Gastroesophageal sphincter (tissue), 4 donors: ENCODE measurements around the gene ANKRD45. TPM values are rescaled to one million over a fixed set of nuclear protein-coding genes. Genes with fewer than 3 reads are reported as not detected.
"Not testable (repeated sequence)": the region's sequence is repeated elsewhere in the genome, so short reads cannot be mapped to it uniquely, and the experiment has no call there.

Experiments used
- ATAC-seq: fragments of 150-250 bp; one replicate; pipeline ENCODE4 v1.9.1; 2016; ENCODE audit warnings: mild to moderate bottlenecking, moderate library complexity
- H3K27ac ChIP-seq, 4 donors: fragments of 200-600 bp; sonication (generic) in 3 of 4; 1 replicate in 3 of 4; 2 replicates in 1 of 4; pipeline ENCODE4 v1.5.1; 2016 to 2019
- H3K27me3 ChIP-seq: fragments of 200-600 bp; sonication (generic); one replicate; pipeline ENCODE4 v1.5.1; 2019
- H3K36me3 ChIP-seq, 2 donors: fragments of 200-600 bp; sonication (generic); one replicate each; pipeline ENCODE4 v1.5.1; 2019; ENCODE audit warnings: control low read depth in 1 of 2
- H3K4me1 ChIP-seq, 3 donors: fragments of 200-600 bp; sonication (generic); 1 replicate in 2 of 3; 2 replicates in 1 of 3; pipeline ENCODE4 v1.5.1; 2016 to 2019; ENCODE audit warnings: control low read depth in 2 of 3
- H3K4me3 ChIP-seq, 2 donors: fragments of 200-600 bp; sonication (generic); one replicate each; pipeline ENCODE4 v1.5.1; 2019; ENCODE audit warnings: mild to moderate bottlenecking in 1 of 2, moderate library complexity in 1 of 2
- H3K9me3 ChIP-seq, 3 donors: fragments of 200-600 bp; sonication (generic); one replicate each; pipeline ENCODE4 v1.5.1; 2017 to 2019; ENCODE audit warnings: control low read depth in 2 of 3
- EP300 ChIP-seq: sonication (generic); formaldehyde crosslinking; IDR thresholded peaks from one replicate; pipeline ENCODE4 v1.6.1; 2017; ENCODE audit warnings: antibody characterized with exemption, mild to moderate bottlenecking
- POLR2A ChIP-seq, 2 donors: fragments of 450-650 bp; IDR thresholded peaks; one replicate each; pipeline ENCODE4 v1.6.1; 2017; ENCODE audit warnings: antibody characterized with exemption in 2 of 2, mild to moderate bottlenecking in 2 of 2, moderate library complexity in 1 of 2
- POLR2AphosphoS5 ChIP-seq: sonication (generic); formaldehyde crosslinking; IDR thresholded peaks from one replicate; pipeline ENCODE4 v1.6.1; 2017; ENCODE audit warnings: antibody characterized with exemption
- WGBS, 2 donors: methylation state at CpG; one replicate each; pipeline ENCODE4 v1.1.5; 2018; ENCODE audit warnings: low coverage in 1 of 2; 5-methylcytosine and 5-hydroxymethylcytosine counted together
- total RNA-seq, 4 donors: library from RNA; depleted of rRNA; stranded (reverse); fragments of >200 nt; gene quantifications; one replicate each; pipeline ENCODE4 v1.1.0, GENCODE V29; 2016
- TF ChIP-seq, protein P1 (sequence below), 4 experiments: fragments of 200-600 bp in 2 of 4; fragments of 450-650 bp in 2 of 4; sonication (generic) in 1 of 4; IDR thresholded peaks; one replicate each; pipeline ENCODE4 v1.5.1; 2017 to 2019; ENCODE audit warnings: antibody characterized with exemption in 4 of 4, mild to moderate bottlenecking in 2 of 4, moderate library complexity in 2 of 4

Gene ANKRD45
- total RNA-seq, 4 donors from 2014 or later, result 0.81 to 4.7 (median 1.0) TPM; not detected in 1

- WGBS, 2 donors, result no CpG with 5 or more reads among the region's 4 CpGs
- H3K27me3 ChIP-seq, result no peaks in the 10 kb centered on the region
- no peaks in the 10 kb centered on the region for H3K36me3 ChIP-seq
These were observed 99.2 kb downstream of the ANKRD45 start for GRCh38 chr1:173570370-173571007.

DNA sequence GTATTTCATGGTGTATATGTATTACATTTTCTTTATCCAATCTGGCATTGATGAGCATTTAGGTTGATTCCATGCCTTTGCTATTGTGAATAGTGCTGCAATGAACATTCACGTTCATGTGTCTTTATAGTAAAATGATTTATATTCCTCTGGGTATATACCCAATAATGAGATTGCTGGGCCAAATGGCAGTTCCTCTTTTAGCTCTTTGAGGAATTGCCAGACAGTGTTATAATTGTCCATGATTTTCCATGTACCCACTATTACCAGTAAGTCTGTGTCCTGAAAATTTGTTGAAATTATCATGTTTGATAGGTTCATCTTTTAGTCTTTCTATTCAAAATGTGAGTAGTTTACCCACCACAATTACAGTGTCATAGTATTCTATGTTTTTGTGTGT is 101.2 kb downstream of the ANKRD45 start:
- WGBS, 2 donors, result 67 to 86% methylated on average over 1 of the region's 1 CpG
- no peak for ATAC-seq
- Histone ChIP-seq H3K27me3 (no peaks in the 10 kb centered on the region), H3K4me1 (no peaks in the 10 kb centered on the region), H3K27ac (no peak overlapping the region), H3K9me3 (peaks cover 0 to 8% (median 0%) of the 10 kb centered on the region in 3 donors), H3K4me3 (no peak overlapping the region), H3K36me3 (no peaks in the 10 kb centered on the region)
- TF ChIP-seq EP300 (no peak), POLR2AphosphoS5 (no peak), POLR2A (IDR thresholded peaks at IDR 0.05) (no peak)
- TF ChIP-seq, protein P1, sequence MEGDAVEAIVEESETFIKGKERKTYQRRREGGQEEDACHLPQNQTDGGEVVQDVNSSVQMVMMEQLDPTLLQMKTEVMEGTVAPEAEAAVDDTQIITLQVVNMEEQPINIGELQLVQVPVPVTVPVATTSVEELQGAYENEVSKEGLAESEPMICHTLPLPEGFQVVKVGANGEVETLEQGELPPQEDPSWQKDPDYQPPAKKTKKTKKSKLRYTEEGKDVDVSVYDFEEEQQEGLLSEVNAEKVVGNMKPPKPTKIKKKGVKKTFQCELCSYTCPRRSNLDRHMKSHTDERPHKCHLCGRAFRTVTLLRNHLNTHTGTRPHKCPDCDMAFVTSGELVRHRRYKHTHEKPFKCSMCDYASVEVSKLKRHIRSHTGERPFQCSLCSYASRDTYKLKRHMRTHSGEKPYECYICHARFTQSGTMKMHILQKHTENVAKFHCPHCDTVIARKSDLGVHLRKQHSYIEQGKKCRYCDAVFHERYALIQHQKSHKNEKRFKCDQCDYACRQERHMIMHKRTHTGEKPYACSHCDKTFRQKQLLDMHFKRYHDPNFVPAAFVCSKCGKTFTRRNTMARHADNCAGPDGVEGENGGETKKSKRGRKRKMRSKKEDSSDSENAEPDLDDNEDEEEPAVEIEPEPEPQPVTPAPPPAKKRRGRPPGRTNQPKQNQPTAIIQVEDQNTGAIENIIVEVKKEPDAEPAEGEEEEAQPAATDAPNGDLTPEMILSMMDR (IDR thresholded peaks at IDR 0.05), result no peak

More at GRCh38 chr1:173570370-173571007, 99.2 kb downstream of the ANKRD45 start:
- no peak for TF ChIP-seq POLR2AphosphoS5
- TF ChIP-seq, protein P1 (IDR thresholded peaks at IDR 0.05), result no peak
- TF ChIP-seq POLR2A (IDR thresholded peaks at IDR 0.05), result no peak
- no peak for TF ChIP-seq EP300
- ATAC-seq, result no peak
- Histone ChIP-seq H3K4me1 (no peaks in the 10 kb centered on the region), H3K27ac (no peak overlapping the region), H3K4me3 (no peak overlapping the region), H3K9me3 (peaks cover 0 to 8% (median 0%) of the 10 kb centered on the region in 3 donors)

- not testable (repeated sequence) for H3K27me3 ChIP-seq, H3K4me1 ChIP-seq, H3K4me3 ChIP-seq, H3K36me3 ChIP-seq, H3K9me3 ChIP-seq, ATAC-seq, H3K27ac ChIP-seq
- 75 to 100% methylated on average over 1 of the region's 1 CpG for WGBS, 2 donors
These were observed 105.8 kb downstream of the ANKRD45 start for GRCh38 chr1:173563846-173564245.

DNA sequence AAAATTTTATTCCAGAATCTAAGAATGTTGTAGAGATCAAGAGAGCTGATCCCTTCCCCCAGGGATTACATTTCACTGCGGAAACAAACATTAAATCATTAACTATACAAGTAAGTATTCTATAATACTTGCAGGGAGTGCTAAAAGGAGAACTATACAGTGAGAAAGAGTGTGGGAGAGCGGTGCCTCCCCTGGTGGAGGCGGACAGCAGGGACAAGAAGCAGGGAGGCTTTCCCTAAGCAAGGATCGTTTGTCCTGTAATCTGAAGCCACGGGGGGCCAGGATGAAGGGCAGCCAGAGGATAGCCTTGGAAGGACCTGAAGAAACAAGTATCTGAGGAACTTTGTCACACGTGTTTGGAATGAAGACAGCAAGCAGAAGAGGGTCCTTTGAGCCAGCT is 106.8 kb downstream of the ANKRD45 start:
- no peak overlapping the region for H3K27ac ChIP-seq
- no peaks in the 10 kb centered on the region for H3K36me3 ChIP-seq

GRCh38 chr1:173561263-173561662 is 108.4 kb downstream of the ANKRD45 start:
- Histone ChIP-seq H3K9me3 (peaks cover 0 to 3% (median 0%) of the 10 kb centered on the region in 3 donors), H3K27me3 (no peaks in the 10 kb centered on the region), H3K4me3 (no peak overlapping the region), H3K27ac (no peak overlapping the region), H3K4me1 (no peaks in the 10 kb centered on the region), H3K36me3 (no peaks in the 10 kb centered on the region)
- WGBS, 2 donors, result 71 to 86% methylated on average over 1 of the region's 1 CpG
- ATAC-seq, result no peak
- no peak for TF ChIP-seq POLR2A (IDR thresholded peaks at IDR 0.05)
- no peak for TF ChIP-seq POLR2AphosphoS5
- no peak for TF ChIP-seq EP300
- TF ChIP-seq, protein P1 (IDR thresholded peaks at IDR 0.05), result no peak

More for the DNA sequence above, 106.8 kb downstream of the ANKRD45 start:
- Histone ChIP-seq H3K27me3 (no peaks in the 10 kb centered on the region), H3K4me3 (no peak overlapping the region), H3K9me3 (peaks cover 0 to 8% (median 0%) of the 10 kb centered on the region in 3 donors), H3K4me1 (no peaks in the 10 kb centered on the region)
- 51 to 65% methylated on average over 6 of the region's 6 CpGs for WGBS, 2 donors
- TF ChIP-seq, protein P1 (IDR thresholded peaks at IDR 0.05), result no peak
- TF ChIP-seq EP300, result no peak
- no peak for TF ChIP-seq POLR2A (IDR thresholded peaks at IDR 0.05)
- no peak for TF ChIP-seq POLR2AphosphoS5
- ATAC-seq, result no peak
